Upper lobe of left lung (tissue), 6 donors: Measurements from ENCODE around the gene MYH9. TPM values are rescaled to one million over a fixed set of nuclear protein-coding genes. Genes with fewer than 3 reads are reported as not detected.

Experiments used
- ATAC-seq, 2 donors: fragments of 200-7000 bp; cut with Tn5 transposase; one replicate each; pipeline ENCODE4 v1.9.1; 2022; ENCODE audit warnings: mild to moderate bottlenecking in 2 of 2, moderate library complexity in 2 of 2; ENCODE audit not compliant: low FRiP score in 2 of 2
- DNase-seq, 2 donors: peaks; one replicate each; pipeline ENCODE4 v3.0.0-alpha.2; 2019 to 2020
- H3K27ac ChIP-seq, 4 donors: fragments of 200-600 bp; sonication (generic); one replicate each; pipeline ENCODE4 v1.5.1; 2016 to 2019
- H3K27me3 ChIP-seq, 4 donors: fragments of 200-600 bp; sonication (generic); one replicate each; pipeline ENCODE4 v1.5.1; 2017 to 2019
- H3K36me3 ChIP-seq, 4 donors: fragments of 200-600 bp; sonication (generic); one replicate each; pipeline ENCODE4 v1.5.1; 2016 to 2019
- H3K4me1 ChIP-seq, 4 donors: fragments of 200-600 bp; sonication (generic); one replicate each; pipeline ENCODE4 v1.5.1; 2018 to 2019
- H3K4me3 ChIP-seq, 4 donors: fragments of 200-600 bp; sonication (generic); one replicate each; pipeline ENCODE4 v1.5.1; 2017 to 2019; ENCODE audit warnings: mild to moderate bottlenecking in 2 of 4, moderate library complexity in 1 of 4
- H3K9me3 ChIP-seq, 4 donors: fragments of 200-600 bp; sonication (generic); one replicate each; pipeline ENCODE4 v1.5.1; 2018 to 2019
- EP300 ChIP-seq, 4 donors: sonication (generic); formaldehyde crosslinking; IDR thresholded peaks; one replicate each; pipeline ENCODE4 v1.5.1; 2017; ENCODE audit warnings: antibody characterized with exemption in 4 of 4, control low read depth in 2 of 4
- POLR2A ChIP-seq, 4 donors: fragments of 450-650 bp; IDR thresholded peaks; one replicate each; pipeline ENCODE4 v1.5.1; 2016 to 2017; ENCODE audit warnings: antibody characterized with exemption in 4 of 4, mild to moderate bottlenecking in 2 of 4
- POLR2AphosphoS5 ChIP-seq, 2 donors: sonication (generic); formaldehyde crosslinking; IDR thresholded peaks; one replicate each; pipeline ENCODE4 v1.5.1; 2017; ENCODE audit warnings: antibody characterized with exemption in 2 of 2
- WGBS, 2 donors: methylation state at CpG; one replicate each; pipeline ENCODE4 v1.1.5; 2017 to 2018; 5-methylcytosine and 5-hydroxymethylcytosine counted together
- total RNA-seq, 6 donors: library from RNA; depleted of rRNA in 4 of 6; stranded (reverse); fragments of >200 nt in 4 of 6; gene quantifications; one replicate each; pipeline versions ENCODE4 v1.1.0 to v1.2.1, GENCODE V29; 2016 to 2021
- TF ChIP-seq, protein P1 (sequence below), 6 experiments: fragments of 450-650 bp in 4 of 6; fragments of 200-600 bp in 2 of 6; sonication (generic) in 2 of 6; IDR thresholded peaks; one replicate each; pipeline ENCODE4 v1.5.1; 2016 to 2019; ENCODE audit warnings: antibody characterized with exemption in 6 of 6
- donor health status: DM: no; HTN: no; CAD: no; lungs with moderate emphysema.
- donor health status: DM: no; HTN: yes; CAD: no; lungs with severe emphysema.

MYH9 gene
- total RNA-seq, 6 donors from 2014 or later: 486 to 925 (median 599) TPM

DNA sequence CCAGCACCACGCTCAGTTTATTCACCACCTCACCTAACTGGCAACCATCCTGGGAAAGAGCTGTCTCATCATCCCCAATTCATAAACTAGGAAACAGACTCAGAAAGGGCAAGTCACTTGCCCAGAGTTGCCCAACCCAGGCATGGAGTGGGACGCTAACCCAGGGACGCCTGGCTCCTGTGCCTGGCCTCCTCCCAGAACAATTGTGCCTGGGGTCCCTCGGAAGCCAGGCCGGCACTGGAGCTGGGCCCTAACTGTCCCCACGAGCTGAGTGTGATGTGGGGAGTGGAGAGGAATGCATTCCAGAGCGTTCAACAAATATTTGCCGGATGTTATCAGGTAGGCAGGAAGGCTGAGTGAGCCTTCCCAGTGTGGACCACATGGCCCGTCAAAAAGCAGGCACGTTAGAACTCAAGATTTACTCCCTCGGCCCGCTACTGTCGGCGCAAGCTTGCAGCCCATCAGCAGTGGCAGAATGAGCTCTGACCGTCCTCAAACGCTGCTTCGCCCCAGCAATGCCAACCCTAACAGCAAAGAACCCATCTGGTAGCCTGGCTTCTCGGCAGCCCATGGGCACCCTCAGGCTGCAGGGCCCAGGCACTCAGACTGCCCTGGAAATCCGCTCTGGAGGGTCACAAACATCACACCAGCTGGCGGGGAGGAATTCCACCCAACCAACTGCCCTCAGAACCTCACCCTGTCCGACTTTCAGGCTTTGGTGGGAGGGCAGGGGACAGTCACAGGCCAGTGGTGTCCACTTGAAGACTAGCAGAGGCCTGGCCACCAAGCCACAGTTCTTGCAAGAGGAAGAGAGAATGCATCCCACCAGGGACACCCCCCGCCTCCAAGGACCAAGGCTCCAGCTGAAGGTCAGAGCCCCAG lies 35.6 kb downstream of the MYH9 start:
- 26 to 39% methylated on average over 5 to 21 of the region's 22 CpGs for WGBS, 2 donors

DNA sequence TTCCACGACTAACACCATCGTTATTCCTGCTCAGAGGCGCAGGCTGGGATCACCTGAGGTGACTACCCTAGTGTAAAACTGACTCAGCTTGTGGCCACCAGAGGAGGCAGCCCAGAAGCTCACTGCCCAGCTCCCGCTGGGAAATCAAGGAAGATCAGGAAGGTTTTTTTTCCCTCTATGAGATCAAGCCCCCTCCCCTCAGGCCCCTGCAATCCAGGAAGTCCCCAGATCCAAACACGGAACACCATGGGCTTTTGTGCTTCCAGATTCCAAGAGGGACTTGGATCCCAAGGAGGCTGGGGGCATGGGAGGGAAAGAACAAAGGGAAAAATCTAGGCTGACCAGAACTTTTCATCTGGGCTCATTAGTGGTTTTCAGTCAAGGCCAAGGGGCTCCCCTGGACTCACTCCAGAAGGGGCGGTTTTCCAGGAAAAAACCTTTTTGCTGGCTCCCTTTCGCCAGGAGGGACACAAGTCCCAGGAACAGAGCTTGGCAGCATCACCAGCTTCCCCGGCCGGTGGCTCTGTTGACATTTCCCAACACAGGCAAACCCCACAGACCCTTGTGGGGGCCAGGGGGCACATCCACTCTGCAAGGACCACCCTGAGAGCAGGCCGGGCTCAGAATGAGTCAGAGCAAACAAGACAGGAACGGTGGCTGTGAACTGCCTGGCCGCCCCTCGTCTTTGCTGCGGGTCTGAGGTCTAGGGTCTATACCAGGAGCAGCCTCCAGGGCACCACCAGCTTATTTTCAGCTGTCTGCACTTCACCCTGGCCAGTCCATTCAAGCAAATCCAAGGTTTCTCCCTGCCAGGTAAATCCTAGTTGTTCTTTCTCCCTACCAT lies 36.8 kb downstream of the MYH9 start:
- peak overlapping the region in 1 of 4 donors; percentile 12 for H3K4me3 ChIP-seq

More for the DNA sequence above, 35.6 kb downstream of the MYH9 start:
- peak overlapping the region; percentile 80 to 95 (median 84) for H3K27ac ChIP-seq
- TF ChIP-seq POLR2AphosphoS5 (IDR thresholded peaks at IDR 0.05) (no peak), POLR2A (IDR thresholded peaks at IDR 0.05) (peak in 1 of 4 donors; percentile 20), EP300 (IDR thresholded peaks at IDR 0.05) (no peak)
- TF ChIP-seq, protein P1, sequence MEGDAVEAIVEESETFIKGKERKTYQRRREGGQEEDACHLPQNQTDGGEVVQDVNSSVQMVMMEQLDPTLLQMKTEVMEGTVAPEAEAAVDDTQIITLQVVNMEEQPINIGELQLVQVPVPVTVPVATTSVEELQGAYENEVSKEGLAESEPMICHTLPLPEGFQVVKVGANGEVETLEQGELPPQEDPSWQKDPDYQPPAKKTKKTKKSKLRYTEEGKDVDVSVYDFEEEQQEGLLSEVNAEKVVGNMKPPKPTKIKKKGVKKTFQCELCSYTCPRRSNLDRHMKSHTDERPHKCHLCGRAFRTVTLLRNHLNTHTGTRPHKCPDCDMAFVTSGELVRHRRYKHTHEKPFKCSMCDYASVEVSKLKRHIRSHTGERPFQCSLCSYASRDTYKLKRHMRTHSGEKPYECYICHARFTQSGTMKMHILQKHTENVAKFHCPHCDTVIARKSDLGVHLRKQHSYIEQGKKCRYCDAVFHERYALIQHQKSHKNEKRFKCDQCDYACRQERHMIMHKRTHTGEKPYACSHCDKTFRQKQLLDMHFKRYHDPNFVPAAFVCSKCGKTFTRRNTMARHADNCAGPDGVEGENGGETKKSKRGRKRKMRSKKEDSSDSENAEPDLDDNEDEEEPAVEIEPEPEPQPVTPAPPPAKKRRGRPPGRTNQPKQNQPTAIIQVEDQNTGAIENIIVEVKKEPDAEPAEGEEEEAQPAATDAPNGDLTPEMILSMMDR (IDR thresholded peaks at IDR 0.05): no peak
- no peak overlapping the region for H3K4me3 ChIP-seq
- ATAC-seq (peak; percentile 20 to 80), DNase-seq (peak in 1 of 2 donors; percentile 59)
- peaks cover 81 to 96% (median 90%) of the 10 kb centered on the region in 4 donors for H3K4me1 ChIP-seq
- H3K36me3 ChIP-seq: peaks cover under 1 to 18% (median 4%) of the 10 kb centered on the region in 4 donors
- no peaks in the 10 kb centered on the region for H3K9me3 ChIP-seq
- no peaks in the 10 kb centered on the region for H3K27me3 ChIP-seq

DNA sequence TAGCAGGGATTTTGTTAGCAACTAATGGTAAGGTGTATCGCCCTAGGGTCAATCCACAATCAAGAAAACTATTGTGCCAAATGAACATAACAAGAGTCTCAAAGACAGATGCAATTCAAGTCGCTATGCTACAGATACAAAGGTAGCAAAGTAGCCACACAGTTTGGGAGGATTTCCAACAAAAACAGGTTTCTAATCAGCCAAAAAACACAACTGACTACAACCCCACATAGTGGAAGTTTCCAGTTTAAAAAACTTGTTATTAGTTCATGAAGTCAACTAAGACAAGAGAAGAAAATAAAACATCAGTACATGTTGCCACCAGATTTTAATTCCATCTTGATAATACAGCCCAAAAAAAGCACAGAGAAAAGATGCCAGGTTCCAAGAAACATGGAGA lies 38.0 kb downstream of the MYH9 start:
- Histone ChIP-seq H3K4me1 (peaks cover 82 to 95% (median 90%) of the 10 kb centered on the region in 4 donors), H3K4me3 (no peak overlapping the region), H3K27me3 (no peaks in the 10 kb centered on the region), H3K9me3 (no peaks in the 10 kb centered on the region), H3K27ac (peak overlapping the region in 3 of 4 donors; percentile 42 to 95 (median 82)), H3K36me3 (peaks cover 8 to 39% (median 18%) of the 10 kb centered on the region in 4 donors)
- WGBS, 2 donors: 88 to 96% methylated on average over 2 of the region's 2 CpGs
- ATAC-seq (no peak), DNase-seq (no peak)
- TF ChIP-seq POLR2A (IDR thresholded peaks at IDR 0.05): no peak
- no peak for TF ChIP-seq POLR2AphosphoS5 (IDR thresholded peaks at IDR 0.05)
- TF ChIP-seq EP300 (IDR thresholded peaks at IDR 0.05): no peak
- TF ChIP-seq, protein P1 (IDR thresholded peaks at IDR 0.05): no peak

More for the DNA sequence above, 36.8 kb downstream of the MYH9 start:
- peaks cover 8 to 28% (median 12%) of the 10 kb centered on the region in 4 donors for H3K36me3 ChIP-seq
- peak in 2 of 4 donors; percentile 45 to 50 for TF ChIP-seq EP300 (IDR thresholded peaks at IDR 0.05)
- TF ChIP-seq, protein P1 (IDR thresholded peaks at IDR 0.05): peak in 1 of 6 experiments; percentile 14
- TF ChIP-seq POLR2AphosphoS5 (IDR thresholded peaks at IDR 0.05): peak in 1 of 2 donors; percentile 47
- no peak for TF ChIP-seq POLR2A (IDR thresholded peaks at IDR 0.05)
- no peaks in the 10 kb centered on the region for H3K9me3 ChIP-seq
- DNase-seq: peak in 1 of 2 donors; percentile 77
- peak; percentile 7 to 18 for ATAC-seq
- peak overlapping the region; percentile 80 to 95 (median 84) for H3K27ac ChIP-seq
- WGBS, 2 donors: 38 to 49% methylated on average over 7 to 14 of the region's 14 CpGs
- no peaks in the 10 kb centered on the region for H3K27me3 ChIP-seq
- peaks cover 82 to 96% (median 90%) of the 10 kb centered on the region in 4 donors for H3K4me1 ChIP-seq

DNA sequence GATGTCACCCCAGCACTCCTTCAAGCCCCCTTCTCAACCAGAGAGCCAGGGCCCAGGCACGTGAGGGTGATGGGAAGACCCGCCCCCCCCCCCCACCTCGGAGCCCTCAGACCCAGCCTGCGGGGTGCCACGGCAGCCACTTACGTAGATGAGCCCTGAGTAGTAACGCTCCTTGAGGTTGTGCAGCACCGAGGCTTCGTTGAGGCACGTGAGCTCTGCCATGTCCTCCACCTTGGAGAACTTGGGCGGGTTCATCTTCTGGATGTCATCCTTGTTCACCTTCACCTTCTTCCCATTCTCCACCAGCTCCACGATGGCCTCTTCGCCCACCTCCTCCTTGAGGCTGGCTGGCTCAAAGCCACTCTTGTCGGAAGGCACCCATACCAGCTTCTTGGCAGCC lies 39.0 kb downstream of the MYH9 start:
- Histone ChIP-seq H3K9me3 (no peaks in the 10 kb centered on the region), H3K27me3 (no peaks in the 10 kb centered on the region), H3K4me3 (no peak overlapping the region), H3K36me3 (peaks cover 8 to 48% (median 26%) of the 10 kb centered on the region in 4 donors), H3K27ac (peak overlapping the region; percentile 42 to 95 (median 58)), H3K4me1 (peaks cover 82 to 95% (median 91%) of the 10 kb centered on the region in 4 donors)
- ATAC-seq (no peak), DNase-seq (no peak)
- TF ChIP-seq, protein P1 (IDR thresholded peaks at IDR 0.05): no peak
- no peak for TF ChIP-seq POLR2AphosphoS5 (IDR thresholded peaks at IDR 0.05)
- no peak for TF ChIP-seq POLR2A (IDR thresholded peaks at IDR 0.05)
- 74 to 77% methylated on average over 14 of the region's 14 CpGs for WGBS, 2 donors
